GM19328 (cell line): ENCODE data around the gene PARG.
"Not testable (repeated sequence)": the region's sequence is repeated elsewhere in the genome, so short reads cannot be mapped to it uniquely, and the experiment has no call there.

Experiments used
- ATAC-seq: cut with Tn5 transposase; IDR thresholded peaks from one replicate; pipeline ENCODE4 v1.9.1; 2021; ENCODE audit warnings: mild to moderate bottlenecking, moderate library complexity; ENCODE audit not compliant: unreplicated experiment

Gene PARG

DNA sequence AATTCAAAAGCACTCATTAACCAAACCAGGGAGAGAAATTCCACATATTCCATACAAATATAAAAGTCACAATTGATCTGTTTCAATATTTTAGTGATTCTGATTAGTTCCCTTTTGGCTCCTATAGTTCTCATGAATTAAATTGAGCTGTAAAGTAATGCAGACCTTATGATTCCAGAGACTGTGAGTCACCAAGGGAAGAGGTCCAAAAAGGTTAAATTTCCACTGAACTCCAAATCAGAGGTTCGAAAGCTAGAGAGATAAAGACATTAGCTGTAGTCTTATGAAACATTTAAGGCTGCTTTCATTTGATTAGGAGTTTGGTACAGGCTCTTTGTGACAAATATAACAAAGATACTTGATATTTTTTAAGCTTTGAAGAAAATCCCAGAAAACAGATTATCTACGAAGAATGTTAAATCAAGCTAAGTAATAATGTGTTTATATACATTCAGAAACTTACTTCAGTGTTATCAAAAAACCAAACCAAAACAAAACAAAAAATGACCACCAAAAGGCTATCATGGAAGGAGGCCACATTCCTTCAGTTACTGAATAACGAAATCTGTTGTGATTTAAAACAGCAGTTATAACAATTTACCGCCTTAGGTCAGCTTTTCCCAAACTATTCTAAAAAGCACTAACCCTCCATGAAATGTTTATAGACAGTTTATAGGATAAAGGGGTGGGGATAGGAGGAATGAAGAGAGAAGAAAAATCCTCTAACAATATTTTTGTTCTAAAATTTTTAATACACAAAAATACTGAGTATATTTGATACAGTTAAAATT, 33.3 kb downstream of the PARG start:
- ATAC-seq: not testable (repeated sequence)

DNA sequence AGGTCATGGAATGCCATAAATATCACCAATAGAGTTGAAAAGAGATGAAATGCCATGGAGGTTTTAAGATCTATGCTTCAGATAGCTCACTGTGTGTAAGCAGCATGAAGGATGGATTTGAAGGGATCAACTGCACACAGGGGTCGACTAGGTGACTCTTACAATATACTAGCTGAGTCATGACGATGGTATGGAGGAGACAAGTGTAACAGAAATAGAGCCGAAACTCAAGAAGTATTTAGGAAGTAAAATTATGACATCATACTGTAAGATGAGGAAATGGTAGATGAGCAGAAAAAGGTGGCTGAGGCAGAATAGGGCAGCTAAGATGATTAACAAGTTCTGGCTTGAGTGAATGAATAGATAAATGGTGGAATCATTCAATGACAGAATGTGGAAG, 38.0 kb downstream of the PARG start:
- ATAC-seq: not testable (repeated sequence)

DNA sequence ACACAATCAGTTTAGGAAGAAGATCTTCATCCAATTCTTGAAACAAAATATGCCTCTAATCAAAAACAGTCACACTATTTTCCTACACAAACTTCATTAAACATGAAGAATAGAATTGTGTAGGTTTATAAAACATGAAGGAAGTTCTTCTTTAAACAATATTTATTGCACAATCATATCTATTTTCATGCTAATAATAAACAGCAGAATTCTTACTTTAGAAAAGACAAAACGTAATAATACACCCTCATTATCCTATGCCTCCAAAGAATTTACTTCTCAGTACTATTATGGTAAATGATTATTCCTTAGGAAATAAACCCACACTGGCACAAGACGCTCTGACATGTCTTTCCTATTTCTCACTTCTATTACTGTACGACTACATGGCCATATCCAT, 41.4 kb downstream of the PARG start:
- ATAC-seq: not testable (repeated sequence)

DNA sequence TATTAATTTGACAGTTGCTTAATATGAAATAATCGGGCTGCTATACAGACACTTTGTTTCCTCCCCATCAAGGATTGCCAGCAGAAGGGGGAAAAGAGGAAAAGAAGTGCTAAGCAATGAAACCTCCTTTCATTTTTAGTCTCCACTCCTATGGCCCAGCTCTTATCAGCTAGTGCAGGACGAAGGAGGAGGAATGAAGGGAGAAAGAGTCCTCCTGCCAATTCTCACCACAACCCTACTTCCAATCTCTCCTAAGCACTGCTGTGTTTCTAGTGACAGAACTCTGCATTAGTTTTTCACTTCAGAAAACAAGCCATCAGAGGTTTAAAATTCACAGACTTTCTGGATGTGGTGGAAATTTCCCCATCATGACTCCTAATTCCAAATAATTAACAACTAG, 41.8 kb downstream of the PARG start:
- ATAC-seq: not testable (repeated sequence)

DNA sequence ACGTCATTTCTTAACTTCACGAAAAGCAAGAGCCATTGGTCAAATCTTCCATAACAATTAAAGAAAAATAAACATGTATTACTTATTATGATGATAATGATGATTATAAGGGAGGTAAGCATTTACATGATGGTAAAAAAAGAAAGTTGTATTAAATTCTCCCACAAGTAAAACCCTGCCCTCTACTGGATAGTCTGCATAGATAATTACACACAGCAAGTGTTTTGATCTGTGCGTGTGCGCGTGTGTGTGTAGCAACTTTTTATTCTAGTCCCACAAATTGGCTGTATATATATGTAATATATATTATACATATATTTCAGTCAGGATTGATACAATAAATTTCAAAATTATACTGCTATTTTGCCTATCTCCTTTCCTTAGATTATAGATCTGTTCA, 51.8 kb downstream of the PARG start:
- not testable (repeated sequence) for ATAC-seq

DNA sequence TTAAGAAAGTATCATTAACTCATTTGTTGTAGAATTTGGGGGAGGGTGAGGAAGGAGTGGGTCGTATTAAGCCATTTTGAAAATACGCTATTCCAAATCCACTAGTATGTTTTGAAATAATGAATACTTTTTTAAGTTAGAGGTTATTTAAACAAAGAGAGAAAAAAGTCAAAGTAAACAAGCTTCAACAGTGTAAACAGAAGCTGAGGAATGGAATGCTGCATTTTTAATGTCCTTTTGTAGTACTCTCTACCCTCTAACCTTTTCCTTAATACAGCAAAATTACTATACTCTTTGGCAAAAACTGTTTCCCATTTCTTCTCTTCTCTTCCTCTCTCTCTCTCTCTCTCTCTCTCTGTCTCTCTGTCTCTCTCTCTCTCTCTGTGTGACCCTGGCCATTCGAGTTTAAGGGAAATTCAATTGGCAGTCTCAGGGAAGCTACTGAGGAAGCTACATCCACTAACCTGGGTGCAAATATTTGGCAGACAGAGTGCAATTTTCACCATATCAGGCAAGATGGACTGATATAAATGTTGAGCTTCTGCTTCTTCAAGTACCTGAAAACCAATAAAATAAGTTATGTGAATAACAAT, 57.0 kb downstream of the PARG start:
- not testable (repeated sequence) for ATAC-seq

DNA sequence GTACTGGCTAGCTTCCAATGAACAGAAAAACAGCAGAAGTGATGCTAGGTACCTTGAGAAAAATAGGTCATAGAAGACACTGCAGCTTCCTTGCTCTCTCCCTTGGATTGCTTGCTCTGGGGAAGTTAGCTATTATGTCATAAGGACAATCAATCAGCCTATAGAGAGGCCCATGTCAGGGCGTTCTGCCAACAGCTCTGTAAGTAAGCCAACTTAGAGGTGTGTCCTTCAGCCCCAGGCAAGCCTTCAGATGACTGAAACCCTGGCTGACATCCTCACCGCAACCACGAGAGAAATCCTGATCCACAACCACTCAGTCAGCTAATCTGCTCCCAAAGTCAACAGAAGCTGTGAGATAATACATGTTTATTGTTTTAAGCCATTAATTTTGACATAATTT, 58.0 kb downstream of the PARG start:
- ATAC-seq: not testable (repeated sequence)

DNA sequence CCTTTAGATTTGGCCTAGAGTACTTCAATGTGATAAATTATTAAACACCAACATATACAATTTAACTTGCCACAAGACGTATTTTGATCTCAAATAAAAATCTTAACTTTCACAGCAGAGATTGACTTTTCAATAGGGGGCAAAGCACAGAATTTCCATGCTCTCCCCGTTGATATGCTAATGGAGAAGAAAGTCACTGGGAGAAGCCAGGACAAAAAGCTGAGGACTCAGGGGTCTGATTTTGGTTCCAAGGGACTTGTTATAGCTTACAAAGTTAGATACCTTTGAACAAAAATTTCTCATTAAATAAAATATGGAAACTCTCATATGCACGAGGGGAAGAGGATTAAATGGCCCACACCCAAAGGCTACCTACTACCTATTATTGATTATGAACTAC, 59.5 kb downstream of the PARG start:
- not testable (repeated sequence) for ATAC-seq

DNA sequence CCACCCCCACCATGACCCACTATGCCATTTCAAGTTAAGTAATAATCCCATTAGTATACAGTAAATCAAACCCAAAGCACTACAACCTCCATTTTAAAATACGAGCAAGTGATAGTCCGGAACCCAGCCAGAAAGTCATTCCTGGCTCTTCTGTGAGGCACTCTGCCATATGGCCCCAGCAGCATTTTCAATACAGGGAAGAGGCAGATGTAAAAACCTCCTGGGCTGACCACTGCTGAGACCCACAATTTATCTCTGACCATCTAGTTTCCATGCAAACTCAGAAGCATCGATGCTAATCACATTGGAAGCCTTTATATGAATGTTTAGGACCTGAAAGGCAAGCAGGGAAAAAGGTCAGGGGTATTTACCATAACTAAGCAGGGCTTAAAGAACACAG, 69.1 kb downstream of the PARG start:
- ATAC-seq: not testable (repeated sequence)

DNA sequence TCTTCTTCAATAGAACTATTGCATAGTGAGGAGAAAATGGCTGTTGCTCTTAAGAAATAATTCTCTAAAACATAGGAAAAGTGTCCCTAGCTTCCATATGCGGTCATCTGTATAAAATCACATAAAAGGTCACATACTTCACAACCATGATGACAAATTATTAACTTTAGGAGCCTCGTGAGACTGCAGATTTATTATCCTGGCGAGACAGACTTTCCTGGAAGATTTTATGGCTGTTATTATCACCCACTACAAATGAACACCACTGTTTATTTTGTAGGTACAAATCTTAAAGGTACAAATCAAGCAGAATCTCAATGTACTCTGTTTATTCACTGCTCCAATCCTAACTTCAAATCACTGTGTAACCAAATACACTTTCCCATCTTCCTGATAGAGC, 70.4 kb downstream of the PARG start:
- not testable (repeated sequence) for ATAC-seq

DNA sequence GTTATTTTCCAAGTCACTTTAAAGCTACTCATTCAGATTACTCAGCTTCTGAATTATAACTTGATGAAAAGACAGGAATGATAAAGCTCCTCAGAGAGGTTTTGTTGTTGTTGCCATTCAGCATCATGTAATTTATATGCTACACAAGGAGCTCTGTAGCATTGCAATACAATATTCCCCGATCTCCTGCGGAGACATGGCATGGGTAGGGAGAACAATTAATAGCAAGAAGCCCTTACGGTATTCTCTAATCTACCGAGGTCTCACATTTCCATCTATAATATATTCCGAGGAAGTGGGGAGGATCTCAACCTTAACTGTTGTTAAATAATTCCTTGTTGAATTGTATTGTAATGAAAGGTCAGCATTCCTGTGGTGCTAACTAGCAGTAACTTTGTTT, 81.9 kb downstream of the PARG start:
- not testable (repeated sequence) for ATAC-seq

DNA sequence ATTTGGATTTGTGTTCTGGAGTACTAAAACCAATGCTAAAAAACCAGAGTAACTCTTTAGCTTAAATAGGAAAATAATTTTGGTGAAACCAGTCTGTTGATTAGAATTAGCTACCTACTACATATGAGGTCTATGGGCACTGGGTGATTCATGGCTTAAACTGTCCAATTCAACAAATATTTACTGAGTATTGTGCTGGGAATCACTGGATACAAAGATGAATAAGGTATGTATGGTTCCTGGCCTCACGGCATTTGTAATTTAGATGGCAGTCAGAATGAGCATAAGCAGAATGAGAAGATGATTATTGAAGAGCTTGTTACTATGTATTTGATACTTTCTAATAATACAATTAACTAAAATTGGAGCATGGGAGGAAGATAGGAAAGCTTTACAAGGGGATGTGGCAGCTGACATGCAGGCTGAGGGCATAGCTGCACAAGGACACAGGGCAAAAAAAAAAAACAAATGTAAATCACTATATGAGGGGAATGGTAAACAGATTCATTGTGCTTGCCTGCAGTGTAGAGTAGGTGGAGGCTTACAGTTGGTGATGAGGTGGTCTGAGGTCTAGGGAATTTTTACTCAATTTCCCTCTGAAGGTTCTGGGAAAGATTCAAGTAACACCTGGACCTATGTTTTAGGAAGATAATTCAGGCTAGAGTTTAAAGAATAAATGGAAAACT, 83.0 kb downstream of the PARG start:
- not testable (repeated sequence) for ATAC-seq

DNA sequence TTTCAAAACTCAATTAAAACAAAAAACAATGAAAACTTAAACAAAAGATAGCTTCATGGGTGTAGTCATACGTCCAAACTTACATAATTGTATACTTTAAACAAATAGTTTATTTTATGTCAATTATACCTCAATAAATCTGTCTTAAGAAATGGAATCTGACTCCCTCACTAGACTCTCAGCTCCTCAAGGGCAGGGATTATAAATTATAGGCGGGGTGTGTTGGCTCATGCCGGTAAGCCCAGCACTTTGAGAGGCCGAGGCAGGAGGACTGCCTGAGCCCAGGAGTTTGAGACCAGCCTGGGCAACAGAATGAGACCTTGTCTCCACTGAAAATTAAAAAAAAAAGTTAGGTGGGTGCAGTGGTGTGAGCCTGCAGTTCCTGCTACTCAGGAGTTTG, 92.3 kb downstream of the PARG start:
- ATAC-seq: not testable (repeated sequence)

DNA sequence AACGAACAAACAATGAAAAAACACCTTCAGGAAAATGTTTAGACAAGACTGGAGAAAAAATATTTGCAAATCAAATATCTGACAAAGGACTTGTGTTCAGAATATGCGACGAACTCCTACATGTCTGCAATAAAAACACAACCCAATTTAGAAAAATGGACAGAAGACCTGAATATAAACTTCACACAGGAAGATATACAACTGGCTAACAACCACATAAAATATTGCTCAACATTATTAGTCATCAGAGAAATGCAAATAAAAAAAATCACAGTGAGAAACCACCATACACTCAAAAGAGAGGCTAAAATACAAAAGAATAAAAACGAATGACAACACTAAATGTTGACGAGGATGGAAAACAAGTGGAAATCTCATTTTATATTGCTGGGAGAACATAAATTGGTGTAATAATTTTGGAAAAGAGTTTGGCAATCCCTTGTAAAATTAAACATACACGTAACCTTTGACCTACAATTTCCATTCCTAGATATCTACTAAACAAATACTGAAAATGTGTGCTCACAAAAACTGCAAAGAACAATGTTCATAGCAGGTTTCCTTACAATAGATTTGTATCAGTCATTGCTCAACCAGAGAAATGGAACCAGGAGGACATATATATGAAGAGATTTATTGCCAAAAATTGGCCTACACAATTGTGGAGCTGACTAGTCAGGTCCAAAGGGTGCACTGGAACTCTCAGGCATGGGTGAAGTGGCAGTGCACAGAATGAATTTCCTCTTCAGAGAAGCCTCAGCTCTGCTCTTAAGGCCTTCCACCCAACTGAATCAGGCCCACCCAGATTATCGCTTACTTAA, 96.8 kb downstream of the PARG start:
- ATAC-seq: no peak

DNA sequence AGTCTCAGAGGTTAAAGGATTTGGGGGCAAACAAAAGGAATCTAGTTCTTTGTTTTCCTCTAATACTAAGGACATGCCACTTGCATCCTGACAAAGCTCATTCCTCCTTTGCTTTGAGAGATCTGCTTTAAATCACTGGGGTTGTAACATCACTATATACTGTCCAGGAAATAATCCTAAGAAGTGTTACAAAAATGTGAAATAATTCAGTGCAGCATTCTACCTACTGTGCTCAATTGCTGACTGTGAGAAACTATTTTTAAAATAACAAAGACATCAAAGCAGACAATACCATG, 99.5 kb downstream of the PARG start:
- ATAC-seq: not testable (repeated sequence)

DNA sequence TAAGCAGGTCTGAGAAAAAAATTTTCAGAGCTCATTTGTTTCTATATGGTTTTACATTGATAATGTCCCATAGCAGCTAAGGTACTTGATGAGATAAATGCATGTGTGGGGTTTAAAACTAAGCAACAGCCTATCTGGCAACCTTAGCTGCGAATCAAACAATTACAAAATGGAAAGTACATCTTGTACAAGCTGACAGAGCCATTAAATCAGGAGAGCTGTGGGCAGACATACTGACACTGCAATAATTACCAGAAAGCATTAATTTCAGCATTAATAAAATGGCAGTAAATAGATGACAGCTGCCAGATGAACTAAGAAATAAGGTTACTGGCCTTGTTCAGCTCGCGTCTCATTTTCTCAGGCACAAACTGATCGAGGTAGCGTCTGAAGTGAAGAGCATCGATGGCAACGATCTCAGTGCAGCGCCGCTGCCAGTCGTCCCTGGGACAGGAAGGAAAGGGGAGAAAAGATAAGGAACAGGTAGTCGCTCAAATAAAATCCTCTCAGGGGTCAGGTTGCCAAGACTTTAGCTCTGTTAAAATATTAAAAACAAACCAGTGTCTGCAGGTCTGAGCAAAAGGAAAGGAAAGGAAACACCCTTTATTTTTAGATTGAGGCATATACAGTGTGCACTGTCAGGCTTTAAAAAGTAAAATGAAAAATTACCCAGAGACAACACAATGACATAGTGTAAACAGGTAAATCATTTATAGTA, 100.1 kb downstream of the PARG start:
- ATAC-seq: no peak

DNA sequence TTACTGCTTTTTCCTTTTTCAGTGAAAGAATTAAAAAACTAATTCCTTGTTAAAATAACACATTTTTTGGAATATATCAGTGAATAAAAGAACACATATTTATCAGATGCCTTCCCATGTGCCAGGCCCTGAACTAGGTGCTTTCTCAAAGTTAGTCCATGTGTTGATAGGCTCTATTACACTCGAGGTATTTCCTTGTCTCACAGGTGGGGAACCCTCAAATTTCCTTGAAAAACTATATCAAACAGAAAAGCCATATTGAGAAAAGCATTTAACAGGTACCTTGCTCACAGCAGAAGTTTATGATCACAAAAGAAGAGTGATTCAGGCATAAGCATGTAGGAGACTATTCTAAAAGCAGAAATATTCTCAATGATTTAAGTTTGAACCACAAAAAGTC, 104.1 kb downstream of the PARG start:
- ATAC-seq: no peak

DNA sequence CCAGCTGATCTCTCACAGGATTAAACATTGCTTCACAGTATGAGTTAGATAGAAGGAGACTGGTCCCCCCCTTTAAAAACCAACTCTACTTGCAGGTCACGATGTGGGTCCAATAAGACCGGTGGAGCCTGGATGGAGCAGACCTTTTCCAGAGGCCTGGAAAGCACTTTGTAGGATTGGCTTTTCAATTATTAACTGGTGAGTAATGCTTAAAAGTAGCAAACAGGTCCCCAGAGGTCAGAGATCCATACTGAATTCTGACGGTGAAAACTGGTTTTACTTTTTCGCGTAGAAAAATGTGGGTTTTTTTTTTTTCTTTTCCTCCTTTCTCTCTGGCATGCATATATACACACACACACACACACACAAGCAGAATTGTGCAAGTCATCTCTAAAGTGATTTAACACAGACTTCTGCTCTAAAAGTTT, 104.8 kb downstream of the PARG start:
- no peak for ATAC-seq

DNA sequence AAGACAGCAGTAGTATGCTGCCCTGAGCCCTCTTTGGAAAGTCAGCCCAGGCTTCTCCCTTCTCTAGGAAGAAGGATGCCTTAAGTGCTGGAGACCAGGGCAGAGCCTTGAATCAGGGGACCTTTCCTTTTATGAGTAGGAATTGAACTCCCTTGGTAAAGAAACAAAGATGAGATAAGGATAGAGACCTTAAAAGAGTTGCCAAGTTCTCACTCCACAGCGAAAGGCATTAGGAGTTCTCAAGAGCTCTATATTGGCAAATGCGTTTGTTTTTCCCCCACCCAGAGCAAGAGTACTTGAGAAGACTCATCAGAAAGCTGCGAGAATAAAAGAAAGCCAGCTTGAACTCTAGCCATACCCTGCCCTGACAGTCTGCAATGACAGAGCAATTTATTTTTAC, 106.9 kb downstream of the PARG start:
- no peak for ATAC-seq

DNA sequence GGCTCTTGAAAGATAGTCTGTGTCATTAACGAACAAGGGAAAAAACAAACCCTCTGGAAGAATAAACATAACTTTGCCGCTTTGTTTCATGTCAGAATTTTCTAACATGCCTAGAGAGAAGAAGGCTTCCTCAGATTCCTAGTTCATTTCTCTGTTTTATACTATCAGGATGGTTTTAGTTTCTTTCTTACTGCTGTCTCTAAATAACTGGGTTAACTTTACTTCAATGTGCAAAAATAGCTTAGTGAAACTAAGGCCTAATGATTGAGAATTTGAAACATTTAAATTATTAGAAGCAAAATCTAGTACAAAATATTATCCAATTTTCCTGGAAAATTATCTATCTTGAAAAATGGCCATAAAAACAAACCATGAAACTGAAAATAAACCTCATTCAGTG, 107.6 kb downstream of the PARG start:
- no peak for ATAC-seq

DNA sequence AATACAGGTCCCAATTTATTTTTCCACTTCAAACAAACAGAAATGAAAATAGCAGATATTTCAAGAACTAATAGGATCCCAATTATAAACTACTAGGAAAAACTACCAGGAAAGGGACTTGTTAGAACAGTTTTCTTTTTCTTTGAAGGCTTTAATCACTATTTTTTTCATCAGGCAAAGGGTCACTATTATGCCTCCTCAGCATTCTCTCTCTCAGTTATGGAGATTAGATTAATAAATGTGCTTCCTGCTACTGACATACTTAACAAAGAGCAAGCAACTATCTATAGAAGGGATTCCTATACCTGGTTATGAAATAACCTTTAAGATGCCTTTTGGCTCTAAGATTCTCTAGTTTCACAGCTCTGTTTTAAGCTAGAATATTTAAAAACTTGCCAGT, 108.7 kb downstream of the PARG start:
- ATAC-seq: no peak
